Erythroblast (primary cell): ENCODE results near the gene GIPC3.

ENCODE experiments used
- GATA1 ChIP-seq: IDR thresholded peaks from 2 replicates; pipeline ENCODE4 v1.6.1; 2011; ENCODE audit warnings: low read depth, mild to moderate bottlenecking, control low read depth, low read length, moderate library complexity
- POLR2A ChIP-seq: IDR thresholded peaks from 2 replicates; pipeline ENCODE4 v1.6.1; 2011; ENCODE audit warnings: mild to moderate bottlenecking, low read length

DNA sequence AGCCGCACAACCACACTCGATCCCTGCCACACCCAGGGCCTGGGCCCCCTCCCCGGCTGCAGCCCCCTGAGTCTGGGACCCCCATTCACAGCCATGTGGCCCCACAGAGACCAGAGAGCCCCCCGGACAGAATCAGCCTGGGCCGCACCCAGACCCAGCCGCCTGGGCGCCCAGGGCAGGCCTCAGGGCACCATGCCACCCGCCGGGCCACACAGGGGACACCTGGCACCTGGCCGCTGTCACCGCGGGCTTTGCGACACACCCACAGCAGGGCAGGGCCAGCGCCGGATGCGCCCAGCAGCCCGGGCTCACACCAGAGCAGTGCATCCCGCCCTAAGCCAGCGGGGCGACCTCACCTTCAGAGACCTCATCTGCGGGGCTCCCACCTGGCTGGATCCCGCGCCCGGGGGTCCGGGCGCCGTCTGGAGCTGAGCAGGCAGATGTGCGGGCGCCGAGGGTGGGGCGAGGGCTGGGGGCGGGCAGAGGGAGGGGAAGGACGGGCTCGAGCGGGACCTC, 21.0 kb downstream of the GIPC3 start:
- no peak for TF ChIP-seq POLR2A
- no peak for TF ChIP-seq GATA1
